Stimulated activated CD8-positive, alpha-beta memory T cell treated with anti-CD3 and anti-CD28 coated beads, Interleukin-4, amount 100 ng/mL, for 4 hours (primary cell): Measurements from ENCODE around the gene LALBA.
"Not testable (repeated sequence)": the region's sequence is repeated elsewhere in the genome, so short reads cannot be mapped to it uniquely, and the experiment has no call there.

Experiments used
- DNase-seq, 2 donors: peaks; one replicate each; pipeline ENCODE4 v3.0.0-alpha.2; 2020; ENCODE audit warnings: low read depth in 2 of 2, low spot score in 1 of 2

Gene LALBA

DNA sequence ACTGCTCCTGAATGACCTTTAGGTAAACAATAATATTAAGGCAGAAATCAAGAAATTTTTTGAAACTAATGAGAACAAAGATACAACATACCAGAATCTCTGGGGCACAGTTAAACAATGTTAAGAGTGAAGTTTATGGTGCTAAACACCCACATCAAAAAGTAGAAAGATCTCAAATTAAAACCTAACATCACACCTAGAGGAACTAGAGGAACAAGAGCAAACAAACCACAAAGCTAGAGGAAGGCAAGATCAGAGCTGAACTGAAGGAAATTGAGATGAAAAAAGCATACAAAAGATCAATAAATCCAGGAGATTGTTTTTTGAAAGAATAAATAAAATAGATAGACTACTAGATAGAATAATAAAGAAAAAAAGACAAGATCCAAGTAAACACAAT is 37.2 kb downstream of the LALBA start:
- no peak for DNase-seq

DNA sequence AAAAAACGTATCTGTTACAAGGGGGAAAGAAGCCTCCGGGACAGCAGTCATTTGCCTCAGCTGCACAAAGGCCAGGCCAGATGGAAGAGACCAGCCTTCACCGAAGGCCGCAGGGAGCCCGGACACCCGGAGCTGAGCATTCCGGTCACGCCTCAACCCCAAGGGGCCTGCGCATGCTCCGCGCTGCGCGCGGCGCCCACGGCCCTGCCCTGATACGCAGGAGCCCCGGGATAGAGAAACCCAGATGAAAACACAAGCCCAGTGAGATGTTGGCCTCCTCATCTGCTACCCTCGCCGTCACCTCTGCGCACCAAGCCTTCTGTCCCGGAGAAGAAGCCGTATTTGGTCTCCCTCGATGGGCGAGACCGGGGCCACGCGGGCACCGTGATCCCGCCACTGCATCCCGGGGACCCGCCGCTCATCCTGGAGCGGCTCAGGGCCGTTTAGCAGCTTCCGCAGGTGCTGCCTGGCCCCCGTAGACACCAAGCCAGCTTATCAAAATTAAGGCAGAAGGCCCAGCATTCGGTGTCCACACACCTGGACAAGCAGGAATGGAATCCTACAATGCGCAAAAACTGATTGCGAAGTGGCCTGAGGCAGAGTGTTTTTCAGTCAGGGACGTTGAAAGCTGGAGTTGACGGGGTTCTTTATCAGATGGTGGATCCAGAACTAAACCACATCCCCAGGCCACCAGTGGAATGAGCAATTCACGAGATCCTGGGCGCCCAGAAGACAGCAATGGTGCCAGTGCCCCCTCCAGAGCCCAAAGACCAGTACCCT is 41.8 kb downstream of the LALBA start:
- no peak for DNase-seq

DNA sequence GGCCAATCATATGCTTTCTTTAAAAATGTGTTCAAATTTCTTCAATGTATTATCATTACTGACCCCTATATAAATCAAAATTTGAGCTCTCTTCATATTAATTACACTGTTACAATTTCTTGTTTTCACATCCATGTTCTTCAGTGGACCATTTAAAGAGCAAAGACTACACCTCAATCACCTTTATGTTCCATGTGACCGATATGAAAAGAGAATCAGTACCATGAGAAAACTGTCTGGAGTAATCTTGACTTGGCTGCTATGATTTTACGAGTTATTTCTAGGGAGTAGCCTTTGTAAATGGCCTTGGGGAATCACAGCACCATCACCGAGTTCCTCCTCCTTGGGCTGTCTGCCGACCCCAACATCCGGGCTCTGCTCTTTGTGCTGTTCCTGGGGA is 44.5 kb downstream of the LALBA start, which contains the start of gene OR8S1:
Gene OR8S1, plus strand, starts transcription at position 301 of the 400 bp plus-strand sequence. Its CDS starts 0 bp downstream, at position 301.
- DNase-seq = no peak

DNA sequence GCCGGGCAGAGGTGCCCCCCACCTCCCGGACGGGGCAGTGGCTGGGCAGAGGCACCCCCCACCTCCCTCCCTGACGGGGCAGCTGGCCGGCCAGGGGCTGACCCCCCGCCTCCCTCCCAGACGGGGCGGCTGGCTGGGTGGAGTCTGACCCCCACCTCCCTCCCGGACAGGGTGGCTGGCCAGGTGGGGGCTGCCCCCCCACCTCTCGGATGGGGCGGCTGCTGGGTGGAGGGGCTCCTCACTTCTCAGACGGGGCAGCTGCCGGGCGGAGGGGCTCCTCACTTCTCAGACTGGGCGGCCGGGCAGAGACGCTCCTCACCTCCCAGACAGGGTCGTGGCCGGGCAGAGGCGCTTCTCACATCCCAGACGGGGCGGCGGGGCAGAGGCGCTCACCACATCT is 49.5 kb downstream of the LALBA start:
- not testable (repeated sequence) for DNase-seq
